Measurements from ENCODE around the gene NUDT12. TPM values are rescaled to one million over a fixed set of nuclear protein-coding genes. Genes with fewer than 3 reads are reported as not detected.

Gene NUDT12
- total RNA-seq, 1 experiment from 2014 or later: 11.5 TPM

- no TSS peak for BruUV-seq (replicated peaks)
- H3K27ac Mint-ChIP-seq (ENCODE audit: low read depth, unreplicated experiment): no peak overlapping the region
- no peaks in the 10 kb centered on the region for H3K9me3 Mint-ChIP-seq (ENCODE audit: unreplicated experiment)
- no peak for DNase-seq (ENCODE audit: unreplicated experiment)
- no peak overlapping the region for H3K4me3 Mint-ChIP-seq (ENCODE audit: unreplicated experiment)
- no peaks in the 10 kb centered on the region for H3K36me3 Mint-ChIP-seq (ENCODE audit: insufficient read depth, unreplicated experiment)
- ChIA-PET POLR2A (no interaction called here), CTCF (interaction anchor here (0.6 to 0.7 kb wide), 2 partner anchors 605 to 690 kb away, joined by 3 to 5 read pairs; no protein-coding TSS in a partner anchor)
- intact Hi-C loops (cut with micrococcal nuclease): no loop called here
- TF ChIP-seq, protein P1, sequence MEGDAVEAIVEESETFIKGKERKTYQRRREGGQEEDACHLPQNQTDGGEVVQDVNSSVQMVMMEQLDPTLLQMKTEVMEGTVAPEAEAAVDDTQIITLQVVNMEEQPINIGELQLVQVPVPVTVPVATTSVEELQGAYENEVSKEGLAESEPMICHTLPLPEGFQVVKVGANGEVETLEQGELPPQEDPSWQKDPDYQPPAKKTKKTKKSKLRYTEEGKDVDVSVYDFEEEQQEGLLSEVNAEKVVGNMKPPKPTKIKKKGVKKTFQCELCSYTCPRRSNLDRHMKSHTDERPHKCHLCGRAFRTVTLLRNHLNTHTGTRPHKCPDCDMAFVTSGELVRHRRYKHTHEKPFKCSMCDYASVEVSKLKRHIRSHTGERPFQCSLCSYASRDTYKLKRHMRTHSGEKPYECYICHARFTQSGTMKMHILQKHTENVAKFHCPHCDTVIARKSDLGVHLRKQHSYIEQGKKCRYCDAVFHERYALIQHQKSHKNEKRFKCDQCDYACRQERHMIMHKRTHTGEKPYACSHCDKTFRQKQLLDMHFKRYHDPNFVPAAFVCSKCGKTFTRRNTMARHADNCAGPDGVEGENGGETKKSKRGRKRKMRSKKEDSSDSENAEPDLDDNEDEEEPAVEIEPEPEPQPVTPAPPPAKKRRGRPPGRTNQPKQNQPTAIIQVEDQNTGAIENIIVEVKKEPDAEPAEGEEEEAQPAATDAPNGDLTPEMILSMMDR (IDR thresholded peaks at IDR 0.05; ENCODE audit: unreplicated experiment): no peak
- peaks cover 31% of the 10 kb centered on the region for H3K27me3 Mint-ChIP-seq (ENCODE audit: insufficient read depth, unreplicated experiment)
- peaks cover 5% of the 10 kb centered on the region for H3K4me1 Mint-ChIP-seq (ENCODE audit: insufficient read depth, unreplicated experiment)
Observed at GRCh38 chr5:103573411-103573810, 10.8 kb upstream of the NUDT12 start.

- ChIA-PET POLR2A (no interaction called here), CTCF (interaction anchor here (0.6 kb wide), 1 partner anchor 606 kb away, joined by 3 read pairs; no protein-coding TSS in a partner anchor)
- Mint-ChIP-seq H3K36me3 (ENCODE audit: insufficient read depth, unreplicated experiment) (no peaks in the 10 kb centered on the region), H3K4me1 (ENCODE audit: insufficient read depth, unreplicated experiment) (peaks cover 5% of the 10 kb centered on the region), H3K27ac (ENCODE audit: low read depth, unreplicated experiment) (no peak overlapping the region), H3K4me3 (ENCODE audit: unreplicated experiment) (no peak overlapping the region), H3K9me3 (ENCODE audit: unreplicated experiment) (no peaks in the 10 kb centered on the region), H3K27me3 (ENCODE audit: insufficient read depth, unreplicated experiment) (peaks cover 31% of the 10 kb centered on the region)
- intact Hi-C loops (cut with micrococcal nuclease): no loop called here
- TF ChIP-seq, protein P1 (IDR thresholded peaks at IDR 0.05; ENCODE audit: unreplicated experiment): no peak
- DNase-seq (ENCODE audit: unreplicated experiment): no peak
- BruUV-seq (replicated peaks): no TSS peak
Observed at GRCh38 chr5:103572454-103572853, 9.9 kb upstream of the NUDT12 start.

DNA sequence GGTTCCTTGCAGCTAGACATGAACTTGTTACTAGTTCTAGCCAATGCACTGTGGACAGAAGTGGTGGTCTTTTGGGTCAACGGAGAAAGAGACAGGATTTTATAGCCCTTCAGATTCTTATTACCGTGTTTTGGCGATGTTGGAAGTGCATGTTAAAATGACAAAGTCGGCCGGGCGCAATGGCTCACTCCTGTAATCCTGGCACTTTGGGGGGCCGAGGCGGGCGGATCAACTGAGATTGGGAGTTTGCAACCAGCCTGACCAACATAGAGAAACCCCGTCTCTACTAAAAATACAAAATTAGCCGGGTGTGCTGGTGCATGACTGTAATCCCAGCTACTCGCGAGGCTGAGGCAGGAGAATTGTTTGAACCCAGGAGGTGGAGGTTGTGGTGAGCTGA, 9.1 kb upstream of the NUDT12 start:
- ChIA-PET CTCF (interaction anchor here (1.0 kb wide), 1 partner anchor 10 kb away, joined by 4 read pairs; no protein-coding TSS in a partner anchor), POLR2A (no interaction called here)
- Mint-ChIP-seq H3K4me3 (ENCODE audit: unreplicated experiment) (no peak overlapping the region), H3K9me3 (ENCODE audit: unreplicated experiment) (no peaks in the 10 kb centered on the region), H3K27ac (ENCODE audit: low read depth, unreplicated experiment) (no peak overlapping the region), H3K27me3 (ENCODE audit: insufficient read depth, unreplicated experiment) (peaks cover 31% of the 10 kb centered on the region), H3K4me1 (ENCODE audit: insufficient read depth, unreplicated experiment) (peaks cover 5% of the 10 kb centered on the region), H3K36me3 (ENCODE audit: insufficient read depth, unreplicated experiment) (no peaks in the 10 kb centered on the region)
- BruUV-seq (replicated peaks): no TSS peak
- intact Hi-C loops (cut with micrococcal nuclease): no loop called here
- DNase-seq (ENCODE audit: unreplicated experiment): no peak
- TF ChIP-seq, protein P1 (IDR thresholded peaks at IDR 0.05; ENCODE audit: unreplicated experiment): no peak

- Mint-ChIP-seq H3K36me3 (ENCODE audit: insufficient read depth, unreplicated experiment) (no peaks in the 10 kb centered on the region), H3K27ac (ENCODE audit: low read depth, unreplicated experiment) (no peak overlapping the region), H3K9me3 (ENCODE audit: unreplicated experiment) (no peaks in the 10 kb centered on the region), H3K4me3 (ENCODE audit: unreplicated experiment) (no peak overlapping the region), H3K27me3 (ENCODE audit: insufficient read depth, unreplicated experiment) (peaks cover 31% of the 10 kb centered on the region), H3K4me1 (ENCODE audit: insufficient read depth, unreplicated experiment) (peaks cover 5% of the 10 kb centered on the region)
- ChIA-PET POLR2A (no interaction called here), CTCF (interaction anchor here (0.6 to 0.7 kb wide), 3 partner anchors 843 to 1978 kb away, joined by 3 to 5 read pairs (median 3); no protein-coding TSS in a partner anchor)
- TF ChIP-seq, protein P1 (IDR thresholded peaks at IDR 0.05; ENCODE audit: unreplicated experiment): no peak
- no peak for DNase-seq (ENCODE audit: unreplicated experiment)
- intact Hi-C loops (cut with micrococcal nuclease): no loop called here
- BruUV-seq (replicated peaks): no TSS peak
Observed at GRCh38 chr5:103569313-103570060, 6.9 kb upstream of the NUDT12 start.

Data from MCF 10A (cell line).